GM10248 (cell line): ENCODE results near the gene STAT5B.
"Not testable (repeated sequence)": the region's sequence is repeated elsewhere in the genome, so short reads cannot be mapped to it uniquely, and the experiment has no call there.

Source experiments
- CTCF ChIA-PET: fragments of 300-600 bp; sonication (Branson Sonifier 250); formaldehyde crosslinking; extraction: SDS; loops from one replicate; lab custom pipeline; 2021; ENCODE audit warnings: antibody characterized with exemption; lab: Yijun Ruan, JAX
- POLR2A ChIA-PET: fragments of 350-650 bp; sonication (Branson Sonifier 250); formaldehyde crosslinking; extraction: SDS; loops from one replicate; lab custom pipeline; 2020; ENCODE audit warnings: antibody characterized with exemption; lab: Yijun Ruan, JAX
- DNase-seq: peaks from one replicate; pipeline ENCODE4 v3.0.0; 2012; ENCODE audit errors: extremely low spot score
- CTCF ChIP-seq: IDR thresholded peaks from 2 replicates; pipeline ENCODE4 v1.5.1; 2012; ENCODE audit warnings: mild to moderate bottlenecking, low read depth; ENCODE audit errors: extremely low read depth, missing control alignments, control extremely low read depth

STAT5B gene

GRCh38 chr17:42246515-42246914, 29.7 kb downstream of the STAT5B start:
- no peak for TF ChIP-seq CTCF
- CTCF ChIA-PET: interaction anchor here (1.2 to 5.7 kb wide), 3 partner anchors 10 to 24 kb away, joined by 3 to 40 read pairs (median 28); no protein-coding TSS in a partner anchor
- DNase-seq: no peak
- POLR2A ChIA-PET: interaction anchor here (1.4 kb wide), 1 partner anchor 447 kb away, joined by 4 read pairs; no protein-coding TSS in a partner anchor

GRCh38 chr17:42245183-42245582, 31.0 kb downstream of the STAT5B start:
- DNase-seq, POLR2A ChIA-PET: not testable (repeated sequence)
- CTCF ChIA-PET: interaction anchor here (1.4 to 1.6 kb wide), 3 partner anchors 23 to 64 kb away, joined by 3 to 6 read pairs (median 3); partner anchors contain the start of gene KCNH4

- ChIA-PET POLR2A (interaction anchor here (0.5 kb wide), 1 partner anchor 289 kb away, joined by 3 read pairs; no protein-coding TSS in a partner anchor), CTCF (interaction anchor here (1.0 to 1.6 kb wide), 5 partner anchors 22 to 314 kb away, joined by 3 to 6 read pairs (median 3); partner anchors contain the start of genes KCNH4 and ODAD4)
- DNase-seq: not testable (repeated sequence)
Observed at GRCh38 chr17:42244116-42244515, 32.1 kb downstream of the STAT5B start.

- no peak for TF ChIP-seq CTCF
- ChIA-PET CTCF (interaction anchor here (1.0 kb wide), 2 partner anchors 15 to 68 kb away, joined by 3 read pairs; no protein-coding TSS in a partner anchor), POLR2A (interaction anchor here (0.5 kb wide), 1 partner anchor 288 kb away, joined by 3 read pairs; no protein-coding TSS in a partner anchor)
- DNase-seq: no peak
Observed at GRCh38 chr17:42243493-42243982, 32.7 kb downstream of the STAT5B start.

- no peak for DNase-seq
- TF ChIP-seq CTCF: no peak
- ChIA-PET CTCF (no interaction called here), POLR2A (no interaction called here)
Observed at GRCh38 chr17:42241871-42242270, 34.3 kb downstream of the STAT5B start.

- POLR2A ChIA-PET, CTCF ChIA-PET, DNase-seq: not testable (repeated sequence)
Observed at GRCh38 chr17:42240863-42241262, 35.3 kb downstream of the STAT5B start.

- TF ChIP-seq CTCF: no peak
- POLR2A ChIA-PET: no interaction called here
- CTCF ChIA-PET: interaction anchor here (3.6 kb wide), 1 partner anchor 18 kb away, joined by 15 read pairs; no protein-coding TSS in a partner anchor
- DNase-seq: no peak
Observed at GRCh38 chr17:42240201-42240600, 36.0 kb downstream of the STAT5B start.

GRCh38 chr17:42239576-42239975, 36.6 kb downstream of the STAT5B start:
- CTCF ChIA-PET: interaction anchor here (3.6 kb wide), 1 partner anchor 17 kb away, joined by 15 read pairs; no protein-coding TSS in a partner anchor
- DNase-seq, POLR2A ChIA-PET: not testable (repeated sequence)
